GM21529 (cell line): Measurements from ENCODE around the gene DSPP.
A peak's percentile ranks its signal among the peaks of the same experiment; 100 is the strongest.
"Not testable (repeated sequence)": the region's sequence is repeated elsewhere in the genome, so short reads cannot be mapped to it uniquely, and the experiment has no call there.

Experiments
- ATAC-seq: cut with Tn5 transposase; IDR thresholded peaks from one replicate; pipeline ENCODE4 v1.9.1; 2021; ENCODE audit not compliant: unreplicated experiment

The DSPP gene

GRCh38 chr4:87608229-87608628, at the start of gene DSPP:
Gene DSPP (plus strand): TSS chr4:87608529. CDS start chr4:87610909, 2,380 bp downstream.
- no peak for ATAC-seq

GRCh38 chr4:87559090-87559837, 49.1 kb upstream of the DSPP start:
- peak; percentile 100 for ATAC-seq

- no peak for ATAC-seq
Measured at GRCh38 chr4:87560802-87561201, 47.5 kb upstream of the DSPP start.

DNA sequence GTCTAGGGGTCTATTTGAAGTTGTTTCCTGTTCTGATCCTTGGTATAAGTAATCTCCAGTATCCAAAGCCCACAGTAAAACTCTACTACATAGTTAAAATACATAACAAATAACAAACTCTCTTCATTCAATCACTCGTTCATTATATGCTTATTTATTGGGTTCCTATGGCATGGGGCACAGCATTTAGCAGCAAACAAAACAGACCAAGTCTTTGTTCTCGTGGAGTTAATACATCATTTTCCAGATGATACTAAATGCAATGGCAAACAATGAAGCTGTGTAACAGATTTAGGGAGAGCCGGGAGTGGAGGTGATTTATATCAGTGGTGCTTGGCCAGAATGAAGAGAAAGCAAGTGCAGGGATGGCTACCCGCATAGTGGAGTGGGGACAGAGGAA, 42.6 kb upstream of the DSPP start:
- no peak for ATAC-seq

GRCh38 chr4:87566276-87566675, 42.1 kb upstream of the DSPP start:
- ATAC-seq: no peak

DNA sequence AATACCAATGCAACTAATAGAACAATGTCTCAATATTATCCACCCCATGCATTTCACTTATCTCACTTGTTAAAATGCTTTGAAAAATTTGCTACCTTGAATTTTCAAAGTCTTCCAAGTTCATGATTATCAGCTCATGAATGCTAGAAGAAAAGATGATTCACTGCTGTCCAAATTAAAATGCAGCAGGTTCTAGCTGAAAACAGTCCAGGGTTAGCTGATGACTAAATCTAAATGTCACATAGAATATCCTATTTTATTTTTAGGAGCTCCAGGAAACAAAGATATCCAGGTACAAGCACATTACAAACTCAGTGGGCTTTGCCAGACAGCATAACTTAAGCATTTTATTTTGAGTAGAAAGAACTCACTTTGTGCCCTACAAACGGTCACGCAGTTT, 41.1 kb upstream of the DSPP start:
- no peak for ATAC-seq

- ATAC-seq: no peak
Measured at GRCh38 chr4:87570290-87570805, 38.0 kb upstream of the DSPP start.

- ATAC-seq: not testable (repeated sequence)
Measured at GRCh38 chr4:87574376-87574775, 34.0 kb upstream of the DSPP start.

- ATAC-seq: no peak
Measured at GRCh38 chr4:87574996-87575395, 33.3 kb upstream of the DSPP start.

GRCh38 chr4:87575408-87575807, 32.9 kb upstream of the DSPP start:
- ATAC-seq: no peak

- ATAC-seq: no peak
Measured at GRCh38 chr4:87575983-87576382, 32.3 kb upstream of the DSPP start.

- ATAC-seq: no peak
Measured at GRCh38 chr4:87579478-87579877, 28.9 kb upstream of the DSPP start.

GRCh38 chr4:87580057-87580456, 28.3 kb upstream of the DSPP start:
- no peak for ATAC-seq

DNA sequence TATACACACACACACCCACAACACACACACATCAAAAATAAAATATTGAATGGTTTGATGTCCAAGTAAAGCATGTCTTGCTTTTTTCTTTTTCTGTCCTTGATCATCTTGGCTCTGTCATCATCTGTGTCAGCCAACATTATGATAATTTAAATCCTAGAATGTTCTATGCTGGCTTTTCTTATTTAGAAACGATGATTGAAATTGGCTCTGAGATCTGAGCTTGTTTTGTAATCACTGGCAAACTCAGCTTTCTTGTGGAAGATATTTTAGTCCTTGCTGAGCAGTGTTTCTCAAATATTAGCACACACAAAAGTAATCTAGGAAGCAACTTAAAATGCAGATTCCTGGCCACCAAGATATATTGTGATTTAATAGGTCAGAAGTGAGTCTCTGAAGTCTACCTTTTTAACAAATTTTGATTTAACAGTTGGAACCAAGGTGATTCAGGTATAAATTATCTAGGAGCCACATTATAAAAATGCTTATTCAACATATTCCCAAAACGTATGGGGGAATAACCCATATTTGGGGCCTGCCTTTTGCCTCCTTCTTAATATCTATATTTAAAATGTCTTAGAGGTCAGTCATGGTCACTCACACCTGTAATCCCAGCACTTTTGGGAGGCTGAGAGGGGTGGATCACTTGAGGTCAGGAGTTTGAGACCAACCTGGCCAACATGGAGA, 24.0 kb upstream of the DSPP start:
- ATAC-seq: no peak

DNA sequence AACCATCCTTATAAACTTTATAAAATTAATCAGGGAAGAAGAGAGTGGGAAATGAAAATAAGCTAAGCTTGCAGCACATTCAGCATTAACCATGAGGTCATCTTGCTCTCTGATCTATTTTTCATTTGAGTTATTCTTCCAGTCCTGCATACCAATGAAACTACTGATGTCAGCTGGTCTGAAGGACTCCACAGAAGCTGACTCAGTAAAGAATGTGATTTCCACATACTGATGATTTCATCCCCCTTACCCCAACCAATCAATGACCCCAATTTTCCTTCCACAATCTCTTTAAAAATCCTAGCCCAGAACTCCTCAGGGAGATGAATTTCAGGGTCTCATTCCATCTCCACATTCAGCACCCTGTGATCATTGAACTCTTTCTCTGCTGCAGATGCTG, 18.8 kb upstream of the DSPP start:
- ATAC-seq: no peak

- no peak for ATAC-seq
Measured at GRCh38 chr4:87592124-87592523, 16.2 kb upstream of the DSPP start.

GRCh38 chr4:87601361-87601760, 7.0 kb upstream of the DSPP start:
- no peak for ATAC-seq

GRCh38 chr4:87614292-87614890, 6.1 kb downstream of the DSPP start:
- ATAC-seq: no peak

GRCh38 chr4:87616268-87616667, 7.9 kb downstream of the DSPP start:
- ATAC-seq: no peak

GRCh38 chr4:87620086-87620485, 11.8 kb downstream of the DSPP start:
- ATAC-seq: no peak

DNA sequence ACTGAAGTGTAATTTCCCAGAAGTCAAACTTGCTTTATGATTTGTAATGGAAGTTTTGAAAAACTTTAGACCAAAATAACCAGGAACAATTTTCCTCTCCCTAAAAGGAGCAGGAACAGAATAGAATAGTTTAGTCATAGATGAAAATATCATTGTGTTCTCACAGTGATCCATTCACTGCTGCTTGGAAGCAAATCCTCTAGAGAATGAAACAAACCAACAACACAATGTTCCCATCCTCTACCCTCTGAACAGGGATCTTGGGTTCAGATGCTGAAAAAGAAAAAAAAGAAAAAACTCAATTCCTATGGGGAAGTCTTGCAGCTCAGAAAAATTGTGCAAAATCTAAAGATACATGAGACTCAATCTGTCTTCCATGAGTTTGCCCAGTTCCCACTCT, 12.2 kb downstream of the DSPP start:
- no peak for ATAC-seq

GRCh38 chr4:87622303-87622702, 14.0 kb downstream of the DSPP start:
- ATAC-seq: no peak
